VCaP (cell line): ENCODE results near the gene ARFGEF2.
"Not testable (repeated sequence)": the region's sequence is repeated elsewhere in the genome, so short reads cannot be mapped to it uniquely, and the experiment has no call there.

Source experiments
- H3K27ac ChIP-seq: fragments of 450-650 bp; 2 replicates; pipeline ENCODE4 v1.5.1; 2017
- CTCF ChIP-seq: fragments of 450-650 bp; conservative IDR thresholded peaks from 2 replicates; pipeline ENCODE4 v1.5.1; 2017; ENCODE audit warnings: mild to moderate bottlenecking, moderate library complexity

The ARFGEF2 gene

GRCh38 chr20:48931527-48932374 is 10.2 kb downstream of the ARFGEF2 start:
- H3K27ac ChIP-seq = no peak overlapping the region

DNA sequence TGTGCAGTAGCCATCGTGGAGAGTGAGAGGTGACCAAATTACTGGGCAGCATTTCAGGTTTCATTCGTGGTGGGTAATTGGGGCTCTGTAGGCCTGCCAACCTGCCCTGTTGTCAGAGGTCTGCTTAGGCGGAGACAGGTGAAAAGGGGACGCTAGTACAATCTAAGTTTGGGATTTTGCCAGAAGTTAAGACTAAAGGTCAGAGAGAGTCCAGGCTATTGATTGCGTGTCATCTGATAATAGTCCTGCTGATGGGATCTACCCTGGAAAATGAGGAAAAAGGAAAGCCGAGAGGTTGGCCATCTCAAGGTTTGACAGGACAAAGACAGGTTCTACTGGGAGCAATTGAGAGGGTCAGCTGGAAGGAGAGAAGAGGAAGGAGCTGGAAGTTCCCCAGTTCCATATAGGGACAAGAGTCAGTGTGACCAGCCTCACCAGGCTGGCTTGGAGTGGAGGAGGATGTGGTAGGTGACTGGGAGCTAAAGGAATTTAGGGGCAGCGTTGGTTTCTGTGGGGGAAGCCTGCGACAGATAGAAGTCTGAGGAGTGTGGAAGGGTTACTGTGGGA is 10.9 kb downstream of the ARFGEF2 start:
- no peak for TF ChIP-seq CTCF
- no peak overlapping the region for H3K27ac ChIP-seq

More at GRCh38 chr20:48931527-48932374, 10.2 kb downstream of the ARFGEF2 start:
- no peak for TF ChIP-seq CTCF

- no peak for TF ChIP-seq CTCF
- no peak overlapping the region for H3K27ac ChIP-seq
Observed at GRCh38 chr20:48933017-48933766, 11.7 kb downstream of the ARFGEF2 start.

GRCh38 chr20:48934273-48934877 is 12.9 kb downstream of the ARFGEF2 start:
- not testable (repeated sequence) for H3K27ac ChIP-seq

GRCh38 chr20:48934966-48935365 is 13.5 kb downstream of the ARFGEF2 start:
- H3K27ac ChIP-seq = not testable (repeated sequence)

DNA sequence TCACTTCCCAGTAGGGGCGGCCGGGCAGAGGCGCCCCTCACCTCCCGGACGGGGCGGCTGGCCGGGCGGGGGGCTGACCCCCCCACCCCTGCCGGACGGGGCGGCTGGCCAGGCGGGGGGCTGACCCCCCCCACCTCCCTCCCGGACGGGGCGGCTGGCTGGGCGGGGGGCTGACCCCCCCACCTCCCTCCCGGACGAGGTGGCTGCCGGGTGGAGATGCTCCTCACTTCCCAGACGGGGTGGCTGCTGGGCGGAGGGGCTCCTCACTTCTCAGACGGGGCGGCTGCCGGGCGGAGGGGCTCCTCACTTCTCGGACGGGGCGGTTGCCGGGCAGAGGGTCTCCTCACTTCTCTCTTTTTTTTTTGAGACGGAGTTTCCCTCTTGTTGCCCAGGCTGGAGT is 14.7 kb downstream of the ARFGEF2 start:
- not testable (repeated sequence) for H3K27ac ChIP-seq

DNA sequence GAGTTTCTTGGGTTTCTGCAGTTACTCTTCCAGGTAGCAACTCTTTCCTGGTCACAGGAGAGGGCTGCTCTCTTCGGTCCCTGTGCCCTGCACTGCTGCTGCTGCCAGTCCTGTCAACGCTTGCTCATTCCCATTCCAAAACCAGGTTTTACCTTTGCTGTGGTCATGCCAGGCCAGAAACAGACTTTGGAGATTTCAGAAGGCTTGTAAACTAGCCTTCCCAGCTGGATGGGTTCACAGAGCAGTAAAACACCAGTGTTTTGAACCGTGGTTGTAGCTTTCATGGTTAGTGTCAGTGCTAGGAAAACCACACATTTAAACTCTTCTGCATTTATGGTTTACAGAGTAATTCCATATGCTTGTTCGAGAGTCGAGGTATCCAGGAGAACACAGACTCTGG is 16.2 kb downstream of the ARFGEF2 start:
- peak overlapping the region; percentile 53 for H3K27ac ChIP-seq
- no peak for TF ChIP-seq CTCF

DNA sequence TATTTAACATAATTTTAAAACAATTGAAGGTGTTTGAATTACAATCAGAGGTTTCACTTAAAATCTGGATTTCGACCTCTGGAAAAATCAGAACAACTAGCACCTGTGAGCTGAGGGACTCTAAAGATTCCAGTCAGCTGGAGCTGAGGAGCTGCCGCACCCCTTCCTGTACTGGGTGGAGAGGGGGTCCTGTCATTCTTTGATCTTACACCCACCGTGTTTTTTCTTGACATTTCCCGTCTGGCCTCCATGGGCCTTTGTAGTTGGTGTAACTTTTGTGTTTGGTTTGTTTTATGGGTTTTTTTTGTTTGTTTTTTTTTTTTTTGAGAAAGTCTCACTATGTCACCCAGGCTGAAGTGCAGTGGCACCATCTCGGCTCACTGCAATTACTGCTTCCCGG is 17.2 kb downstream of the ARFGEF2 start:
- no peak for TF ChIP-seq CTCF

More for the DNA sequence above, 17.2 kb downstream of the ARFGEF2 start:
- H3K27ac ChIP-seq = peak overlapping the region; percentile 53
